Ammon's horn (tissue), 1 donor: ENCODE results near the gene PDZD2.
"Not testable (repeated sequence)": the region's sequence is repeated elsewhere in the genome, so short reads cannot be mapped to it uniquely, and the experiment has no call there.

Experiments
- DNase-seq: peaks from one replicate; pipeline ENCODE4 v3.0.0-alpha.2; 2016; ENCODE audit warnings: low spot score

The PDZD2 gene

DNA sequence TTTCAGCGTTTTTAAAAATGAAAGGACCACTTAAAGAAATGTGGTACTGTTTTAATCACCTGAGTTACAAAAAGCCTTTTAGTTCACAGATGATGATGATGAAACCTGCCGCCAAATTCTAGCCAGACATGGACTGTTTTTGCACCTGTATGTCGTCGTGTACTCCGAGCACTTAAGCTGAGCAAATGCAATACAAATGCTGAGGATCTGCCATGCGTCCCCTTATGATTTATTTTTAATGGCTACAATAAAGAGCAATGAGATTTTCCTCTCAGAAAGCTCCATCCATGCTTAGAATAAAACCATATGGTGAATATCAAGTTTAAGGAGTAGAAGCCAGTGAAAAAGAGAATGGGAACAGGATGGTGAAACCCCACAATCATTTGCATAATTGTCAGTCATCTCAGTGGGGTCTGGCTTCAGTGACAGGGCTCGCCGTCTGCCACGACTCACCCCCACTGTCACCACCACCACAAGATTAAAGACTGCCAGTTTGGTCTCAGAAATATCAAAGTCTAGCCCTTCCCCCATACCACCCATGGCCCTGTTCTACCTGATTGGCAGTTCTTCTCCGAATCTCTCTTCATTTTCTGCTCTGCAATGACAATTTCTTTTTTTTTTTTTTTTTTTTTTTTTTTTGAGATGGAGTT lies 375.3 kb downstream of the PDZD2 start:
- DNase-seq, result no peak

DNA sequence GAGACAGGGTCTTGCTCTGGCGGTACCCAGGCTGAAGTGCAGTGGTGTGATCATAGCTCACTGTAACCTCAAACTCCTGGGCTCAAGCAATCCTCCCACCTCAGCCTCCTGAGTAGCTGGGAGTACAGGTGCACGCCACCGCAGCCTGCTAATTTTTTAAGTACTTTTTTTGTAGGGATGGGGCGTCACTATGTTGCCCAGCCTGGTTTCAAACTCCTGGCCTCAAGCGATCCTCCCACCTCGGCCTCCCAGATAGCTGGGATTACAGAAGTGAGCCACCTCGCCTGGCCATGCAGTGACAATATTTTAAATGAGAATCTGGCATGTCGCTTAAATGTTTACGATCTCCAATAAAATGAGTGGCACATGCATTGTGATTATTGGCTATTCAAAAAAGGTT lies 376.3 kb downstream of the PDZD2 start:
- DNase-seq, result not testable (repeated sequence)

DNA sequence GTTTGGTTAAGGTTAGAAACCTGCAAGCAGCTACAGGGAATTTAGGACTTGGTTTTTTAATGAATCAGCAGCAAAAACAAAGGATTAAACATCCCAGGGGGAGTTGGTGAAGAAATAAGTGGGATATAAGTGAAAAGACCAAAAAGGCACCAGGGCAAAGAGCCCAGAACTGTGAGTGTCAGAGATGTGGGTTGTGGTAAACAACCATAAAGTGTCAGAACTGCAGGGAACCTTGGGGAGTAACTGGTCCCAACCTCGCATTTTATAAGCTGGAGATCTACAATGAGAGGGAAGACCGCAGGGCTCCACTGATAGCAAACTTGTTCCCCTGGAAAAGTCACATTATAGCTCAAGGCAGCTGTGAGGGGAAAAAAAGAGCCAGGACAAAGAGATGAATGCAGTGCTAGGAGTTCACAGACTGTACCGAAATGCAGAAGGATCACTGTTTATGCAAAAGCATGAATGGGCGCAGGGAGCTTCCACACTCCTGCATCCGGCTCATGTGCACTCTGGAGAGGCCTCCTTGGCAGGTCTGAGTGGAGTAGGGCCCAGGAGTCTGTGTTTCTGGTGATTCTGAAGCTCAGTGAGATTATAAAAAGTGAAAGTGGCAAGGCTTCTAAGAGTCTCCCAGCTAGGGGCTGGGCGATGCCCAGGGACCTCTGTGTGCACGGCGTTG lies 378.9 kb downstream of the PDZD2 start:
- peak; percentile 45 for DNase-seq

DNA sequence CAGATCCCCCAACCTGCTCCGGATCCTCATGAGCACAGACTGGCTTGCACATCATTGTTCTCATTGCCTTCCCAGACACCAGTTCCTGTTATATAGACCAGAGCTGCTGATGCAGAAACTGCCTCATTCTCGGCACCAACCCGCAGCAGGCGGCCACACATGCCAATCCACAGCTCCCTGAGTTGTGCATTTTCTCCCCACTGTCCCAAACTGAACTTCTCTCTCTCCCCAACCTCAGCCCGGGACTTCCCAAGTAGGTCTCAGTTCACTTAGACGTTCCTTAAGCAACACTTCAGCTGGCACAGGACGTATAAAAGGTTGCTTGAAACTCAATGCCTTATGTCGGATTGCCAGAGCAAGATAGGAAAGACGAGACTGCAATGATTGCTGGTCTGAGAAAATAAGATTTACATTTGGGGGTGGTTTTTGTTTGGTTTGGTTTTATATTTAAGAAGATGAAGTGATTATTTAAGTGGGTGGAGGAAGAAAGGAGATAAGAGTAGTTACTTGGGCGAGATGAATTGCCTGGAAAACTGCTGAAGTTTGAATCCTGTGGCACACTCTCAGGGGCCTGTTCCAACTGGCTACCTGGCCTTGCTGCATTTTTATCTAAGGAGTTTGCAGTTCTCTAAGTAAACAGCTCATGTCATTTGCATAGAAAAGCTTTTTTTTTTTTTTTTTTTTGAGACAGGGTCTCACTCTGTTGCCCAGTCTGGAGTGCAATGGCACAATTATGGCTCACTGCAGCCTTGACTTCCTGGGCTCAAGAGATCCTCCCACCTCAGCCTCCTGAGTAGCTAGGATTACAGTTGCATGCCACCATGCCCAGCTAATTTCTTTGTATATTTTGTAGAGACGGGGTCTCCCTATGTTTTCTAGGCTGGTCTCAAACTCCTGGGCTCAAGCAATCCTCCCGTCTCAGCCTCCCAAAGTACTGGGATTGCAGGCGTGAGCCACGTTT lies 379.8 kb downstream of the PDZD2 start:
- no peak for DNase-seq

DNA sequence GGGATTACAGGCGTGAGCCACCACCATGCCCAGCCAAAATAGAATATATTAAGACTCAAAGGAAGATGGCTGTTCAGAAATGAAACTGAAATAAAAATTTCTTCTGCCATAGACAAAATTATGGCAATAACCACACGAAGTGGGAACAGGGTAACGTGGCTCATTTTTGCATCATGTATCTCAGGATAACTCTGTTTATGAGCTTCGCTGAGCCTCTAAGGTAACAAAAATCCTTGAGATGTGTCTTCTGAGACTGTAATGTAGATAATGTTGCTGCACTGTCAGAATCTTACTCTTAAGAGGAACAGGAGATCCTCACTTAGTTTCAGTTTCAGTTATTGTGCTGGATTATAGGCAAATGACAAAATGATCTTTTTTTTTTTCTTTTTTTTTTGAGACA lies 381.3 kb downstream of the PDZD2 start:
- no peak for DNase-seq

DNA sequence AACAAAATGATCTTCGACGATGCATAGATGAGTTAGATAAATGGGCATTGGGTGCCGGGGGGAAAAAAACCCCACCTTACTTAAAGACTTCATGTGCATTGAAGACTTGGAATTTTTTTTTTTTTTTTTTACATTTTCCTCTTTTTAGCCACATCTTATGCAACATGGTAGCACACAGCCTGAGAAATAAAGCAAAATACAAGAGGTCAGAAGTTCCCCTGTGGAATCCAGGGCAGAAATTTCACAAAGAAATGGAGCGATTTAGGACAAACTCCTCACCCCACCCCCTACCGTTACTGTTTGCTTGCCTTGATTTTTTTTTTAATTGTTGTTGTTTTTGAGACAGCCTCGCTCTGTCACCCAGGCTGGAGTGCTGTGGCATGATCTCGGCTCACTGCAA lies 382.0 kb downstream of the PDZD2 start:
- no peak for DNase-seq

DNA sequence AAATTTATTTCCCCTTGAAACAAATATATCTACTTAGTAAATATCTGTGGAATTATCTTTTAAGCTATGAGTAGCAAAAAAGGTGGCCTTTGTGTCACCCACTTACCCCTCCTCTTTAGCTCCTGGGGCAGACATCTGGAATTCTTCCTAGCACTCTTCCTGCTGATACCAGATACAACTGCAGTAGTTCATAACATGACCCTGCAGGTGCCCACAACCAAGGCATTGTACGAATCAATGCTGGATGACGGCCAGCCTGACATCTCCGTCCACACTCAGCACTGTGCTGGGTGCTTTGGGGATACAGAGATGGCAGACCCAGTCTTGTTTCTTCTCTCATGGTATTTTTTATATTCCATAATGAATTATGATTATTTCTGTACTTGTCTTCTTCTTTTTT lies 382.8 kb downstream of the PDZD2 start:
- DNase-seq, result peak; percentile 63

DNA sequence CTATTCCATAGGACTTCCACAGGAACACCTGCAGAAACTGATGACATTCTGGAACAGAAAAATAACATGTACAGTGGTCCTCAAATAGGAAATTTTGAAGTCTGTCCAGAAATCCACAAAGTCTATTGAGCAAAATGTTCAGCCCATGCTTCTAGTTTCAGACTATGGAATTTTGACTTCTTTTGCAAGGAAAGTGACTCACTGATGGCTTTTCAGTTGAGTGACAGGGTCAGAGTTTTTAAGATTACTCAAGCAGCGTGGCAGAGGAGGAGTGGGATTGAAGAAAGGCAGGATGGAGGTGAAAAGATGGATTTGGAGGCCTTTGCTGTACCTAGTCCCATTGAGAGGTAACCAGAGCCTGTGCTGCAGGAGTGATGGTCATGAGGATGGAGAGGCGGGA lies 383.7 kb downstream of the PDZD2 start:
- DNase-seq, result no peak

DNA sequence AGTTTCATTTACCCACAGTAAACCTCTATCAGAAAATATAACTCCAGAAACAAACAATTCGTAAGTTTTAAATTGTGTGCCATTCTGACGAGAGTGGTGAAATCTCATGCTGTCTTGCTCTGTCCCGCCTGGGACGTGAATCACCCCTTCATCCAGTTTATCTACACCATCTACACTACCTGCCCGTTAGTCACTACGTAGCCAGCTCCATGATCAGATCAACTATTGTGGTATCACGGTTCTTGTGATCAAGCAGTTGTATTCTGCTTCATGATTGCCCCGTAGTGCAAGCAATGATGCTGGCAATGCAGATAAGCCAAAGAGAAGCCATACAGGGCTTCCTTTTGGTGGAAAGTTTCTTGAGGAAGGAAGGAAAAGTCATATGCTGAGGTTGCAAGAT lies 384.9 kb downstream of the PDZD2 start:
- no peak for DNase-seq

DNA sequence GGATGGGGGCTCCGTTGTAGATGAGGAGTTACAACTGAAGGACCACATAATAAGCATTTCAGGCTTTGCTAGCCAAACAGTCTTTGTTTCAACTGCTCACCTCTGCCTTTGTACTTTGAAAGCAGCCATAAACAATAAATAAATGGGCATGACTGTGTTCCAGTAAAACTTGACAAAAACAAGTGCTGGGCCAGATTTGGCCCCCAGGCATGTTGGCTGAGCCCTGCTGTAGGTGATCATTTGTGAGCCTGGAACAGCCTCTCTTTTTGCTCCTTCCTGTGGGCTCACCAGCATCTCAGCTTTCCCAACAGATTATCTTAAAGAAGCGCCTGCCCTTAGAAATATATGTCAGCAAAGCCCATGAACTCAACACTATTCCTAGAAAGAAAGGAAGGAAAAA lies 385.8 kb downstream of the PDZD2 start:
- no peak for DNase-seq

DNA sequence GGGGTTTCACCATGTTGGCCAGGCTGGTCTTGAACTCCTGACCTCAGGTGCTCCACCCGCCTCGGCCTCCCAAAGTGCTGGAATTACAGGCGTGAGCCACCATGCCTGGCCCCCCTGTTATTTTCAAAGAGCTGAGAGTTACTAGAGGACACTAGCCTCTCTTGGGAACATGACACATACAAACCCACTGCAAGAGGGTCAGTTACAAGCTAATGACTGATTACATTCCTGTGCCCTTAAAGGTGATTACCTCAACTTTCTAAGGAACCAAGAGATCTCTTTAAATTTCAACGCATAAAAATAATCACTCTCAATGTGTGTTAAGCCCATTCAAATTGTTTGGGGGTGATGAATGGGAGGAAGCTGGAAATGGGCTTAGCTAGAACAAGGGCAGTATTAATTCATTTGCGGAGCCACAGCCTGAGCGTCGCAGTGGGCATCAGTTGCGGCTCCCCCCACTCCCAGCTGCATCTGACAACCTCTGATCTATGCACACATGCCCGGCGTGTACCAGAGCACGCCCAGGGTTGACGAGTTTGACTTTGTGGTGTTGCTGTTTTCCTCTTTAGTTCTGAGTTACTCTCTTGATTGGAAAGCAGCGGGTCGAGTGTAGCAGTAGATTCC lies 388.3 kb downstream of the PDZD2 start:
- peak; percentile 87 for DNase-seq

DNA sequence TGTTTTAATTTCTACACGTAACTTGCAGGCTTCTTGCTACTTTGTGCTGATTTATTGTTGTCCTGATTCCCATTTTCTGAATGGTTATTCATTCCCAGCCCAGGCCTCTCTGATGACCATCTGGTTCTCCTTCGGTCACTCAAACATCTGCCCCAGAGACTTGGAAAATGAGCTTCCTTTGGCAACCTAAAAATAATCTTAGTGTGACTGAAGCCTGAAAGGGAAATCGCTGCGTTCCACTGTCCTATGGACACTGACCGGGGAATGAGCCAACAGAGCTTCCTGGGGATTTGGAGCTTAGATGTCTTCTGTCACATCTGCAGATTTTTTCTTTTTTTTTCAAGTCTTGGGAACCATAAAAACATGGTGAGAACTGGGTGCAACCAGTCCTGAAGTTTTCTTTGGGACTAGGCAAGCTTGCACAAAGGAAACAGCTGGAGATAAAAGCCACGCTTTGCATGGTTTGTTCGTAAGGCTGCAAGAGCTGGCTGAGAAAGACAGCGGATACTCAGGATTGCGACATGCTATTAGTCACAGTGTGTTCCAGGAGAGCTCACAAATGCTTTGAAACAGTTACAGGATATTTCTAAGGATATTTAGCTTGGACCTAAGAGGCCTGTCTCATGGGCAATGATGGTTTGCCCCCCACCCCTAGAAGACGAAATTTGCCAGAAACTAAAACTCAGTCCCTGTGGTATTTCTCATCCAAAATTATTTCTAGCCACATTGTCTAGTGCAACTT lies 389.0 kb downstream of the PDZD2 start:
- peak; percentile 77 for DNase-seq

DNA sequence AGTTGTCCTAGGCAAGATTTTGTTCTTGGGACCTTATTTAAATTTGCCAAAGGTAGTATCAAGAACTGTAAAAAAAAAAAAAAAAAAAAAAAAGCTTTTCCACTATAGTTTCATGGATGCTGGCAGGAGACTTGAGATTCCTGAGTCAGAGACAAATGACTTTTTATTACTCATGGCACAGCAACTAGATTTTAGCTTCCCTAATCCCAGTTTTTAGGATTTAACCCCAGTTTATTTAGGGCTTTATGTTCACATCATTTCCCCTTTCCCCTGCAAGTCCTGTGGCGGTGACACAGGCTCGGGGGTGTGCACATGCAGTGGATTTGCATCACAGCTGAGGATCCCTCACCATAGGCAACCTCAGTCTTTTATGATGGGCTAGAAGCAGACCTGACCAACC lies 390.3 kb downstream of the PDZD2 start:
- no peak for DNase-seq

DNA sequence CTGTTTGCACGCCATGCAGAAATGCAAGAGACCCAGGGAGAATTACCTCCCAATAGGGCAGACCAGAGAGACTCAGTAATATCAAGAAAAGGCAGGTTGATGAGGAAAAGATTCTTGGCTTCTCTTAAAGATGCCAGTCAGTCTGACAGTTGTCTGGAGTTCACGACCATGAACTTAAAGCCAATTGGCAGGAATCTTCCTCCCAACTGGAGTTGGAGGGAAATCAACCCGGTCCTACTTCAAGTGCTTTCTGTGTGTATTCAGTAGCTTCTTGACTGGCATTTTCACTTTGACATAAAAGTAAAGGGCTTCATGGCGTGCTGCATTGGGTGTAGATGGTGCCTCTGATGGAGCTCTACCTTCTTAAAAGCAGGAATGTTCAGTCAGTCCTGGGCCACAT lies 390.9 kb downstream of the PDZD2 start:
- DNase-seq, result no peak

DNA sequence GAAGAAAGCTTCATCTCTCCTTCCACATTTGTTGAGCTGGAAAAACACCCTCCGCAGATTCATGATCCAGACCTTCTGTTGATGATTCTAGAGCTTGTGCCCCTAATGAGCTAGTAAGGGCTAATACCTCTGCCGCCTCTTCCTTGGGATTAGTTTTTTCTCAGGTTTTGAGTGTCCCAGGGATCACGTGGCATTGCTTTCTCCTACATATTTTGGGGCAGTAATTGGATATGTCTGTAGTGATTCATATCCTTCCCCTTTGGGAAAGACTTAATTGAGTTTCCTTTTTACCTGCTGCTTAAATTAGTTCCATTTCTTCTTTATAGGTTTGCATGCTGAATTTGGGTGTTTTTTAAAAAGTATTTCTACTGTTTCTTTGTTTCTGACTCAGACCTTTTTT lies 391.3 kb downstream of the PDZD2 start:
- no peak for DNase-seq

DNA sequence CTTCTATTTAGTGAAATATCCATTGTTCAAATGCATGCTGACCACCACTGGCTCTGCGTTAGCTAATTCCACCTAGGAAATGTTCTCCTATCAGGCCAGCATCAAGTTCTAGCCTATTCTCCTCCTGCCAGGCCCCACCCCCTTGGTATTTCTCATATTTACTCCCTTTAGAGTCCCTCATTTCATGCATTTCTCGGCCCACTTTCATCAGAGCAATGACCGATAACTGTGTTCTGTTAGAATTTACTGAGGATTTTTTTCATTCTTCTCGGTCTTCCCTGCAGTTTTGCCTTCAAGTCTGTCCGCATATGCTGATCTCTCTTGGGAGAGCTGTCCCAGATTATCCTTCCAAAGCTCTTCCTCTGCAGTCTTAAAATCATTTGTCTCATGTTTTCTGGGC lies 391.8 kb downstream of the PDZD2 start:
- no peak for DNase-seq

DNA sequence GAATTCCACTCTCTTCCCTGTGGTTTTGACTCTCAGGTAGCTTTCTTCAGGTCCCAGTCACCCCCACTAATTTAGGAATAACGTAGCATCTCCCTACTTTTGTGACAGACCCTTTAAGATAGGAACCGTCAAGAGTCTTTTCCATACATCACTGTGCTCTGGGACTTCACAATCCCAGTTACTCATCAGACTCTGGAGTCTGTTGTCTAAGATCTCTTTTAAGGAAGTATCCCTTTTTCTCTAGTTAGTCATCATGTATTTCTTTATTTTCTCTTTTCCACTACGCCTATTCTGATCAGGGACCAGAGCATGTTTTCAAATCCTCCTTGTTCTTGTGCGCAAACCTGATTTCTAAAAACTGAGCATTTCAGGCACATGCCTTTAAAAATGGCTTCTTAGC lies 392.2 kb downstream of the PDZD2 start:
- no peak for DNase-seq

DNA sequence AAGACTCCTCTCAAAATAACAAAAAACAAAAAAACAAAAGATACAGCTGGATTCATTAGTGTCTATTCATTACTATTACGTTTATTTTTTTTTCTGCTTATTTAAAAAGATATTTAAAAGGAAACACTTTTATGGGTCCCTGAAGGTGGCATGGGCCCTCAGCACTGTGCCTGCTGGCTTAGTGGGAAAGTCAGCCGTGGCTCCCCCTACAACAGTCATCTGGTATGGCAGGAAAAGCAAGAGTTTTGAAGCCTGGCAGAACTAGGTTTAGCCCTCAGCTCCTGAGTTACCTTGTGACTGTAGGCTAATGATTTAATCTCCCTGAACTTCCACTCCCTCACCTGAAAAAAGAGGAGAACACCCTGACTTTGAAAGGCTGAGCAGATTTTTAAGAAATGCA lies 399.6 kb downstream of the PDZD2 start:
- no peak for DNase-seq

DNA sequence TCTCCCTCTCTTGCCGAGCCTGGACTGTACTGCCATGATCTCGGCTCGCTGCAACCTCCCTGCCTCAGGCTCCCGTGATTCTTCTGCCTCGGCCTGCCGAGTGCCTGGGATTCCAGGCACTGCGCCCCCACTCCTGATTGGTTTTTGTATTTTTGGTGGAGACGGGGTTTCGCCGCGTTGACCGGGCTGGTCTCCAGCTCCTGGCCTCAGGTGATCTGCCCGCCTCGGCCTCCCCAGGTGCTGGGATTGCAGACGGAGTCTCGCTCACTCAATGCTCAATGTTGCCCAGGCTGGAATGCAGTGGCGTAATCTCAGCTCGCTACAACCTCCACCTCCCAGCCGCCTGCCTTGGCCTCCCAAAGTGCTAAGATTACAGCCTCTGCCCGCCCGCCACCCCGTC lies 400.2 kb downstream of the PDZD2 start:
- DNase-seq, result not testable (repeated sequence)

DNA sequence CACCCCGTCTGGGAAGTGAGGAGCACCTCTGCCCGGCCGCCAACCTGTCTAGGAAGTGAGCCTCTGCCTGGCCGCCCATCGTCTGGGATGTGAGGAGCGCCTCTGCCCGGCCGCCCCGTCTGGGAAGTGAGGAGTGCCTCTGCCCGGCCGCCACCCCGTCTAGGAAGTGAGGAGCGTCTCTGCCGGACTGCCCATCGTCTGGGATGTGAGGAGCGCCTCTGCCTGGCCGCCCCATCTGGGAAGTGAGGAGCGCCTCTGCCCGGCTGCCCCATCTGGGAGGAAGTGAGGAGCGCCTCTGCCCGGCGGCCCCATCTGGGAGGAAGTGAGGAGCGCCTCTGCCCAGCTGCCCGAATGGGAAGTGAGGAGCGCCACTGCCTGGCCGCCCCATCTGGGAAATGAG lies 400.7 kb downstream of the PDZD2 start:
- not testable (repeated sequence) for DNase-seq

DNA sequence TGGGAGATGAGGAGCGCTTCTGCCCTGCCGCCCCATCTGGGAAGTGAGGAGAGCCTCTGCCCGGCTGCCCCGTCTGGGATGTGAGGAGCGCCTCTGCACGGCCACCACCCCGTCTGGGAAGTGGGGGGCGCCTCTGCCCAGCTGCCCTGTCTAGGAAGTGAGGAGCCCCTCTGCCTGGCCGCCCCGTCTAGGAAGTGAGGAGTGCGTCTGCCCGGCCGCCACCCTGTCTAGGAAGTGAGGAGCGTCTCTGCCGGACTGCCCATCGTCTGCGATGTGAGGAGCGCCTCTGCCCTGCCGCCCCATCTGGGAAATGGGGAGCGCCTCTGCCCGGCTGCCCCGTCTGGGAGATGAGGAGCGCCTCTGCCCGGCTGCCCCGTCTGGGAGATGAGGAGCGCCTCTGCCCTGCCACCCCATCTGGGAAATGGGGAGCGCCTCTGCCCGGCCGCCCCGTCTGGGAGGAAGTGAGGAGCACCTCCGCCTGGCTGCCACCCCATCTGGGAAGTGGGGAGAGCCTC lies 401.3 kb downstream of the PDZD2 start:
- DNase-seq, result not testable (repeated sequence)
